Breast epithelium (tissue), 3 donors: ENCODE measurements around the gene BACH2.
"Not testable (repeated sequence)": the region's sequence is repeated elsewhere in the genome, so short reads cannot be mapped to it uniquely, and the experiment has no call there.

Experiments
- CTCF ChIP-seq, 3 donors: fragments of 450-650 bp; IDR thresholded peaks; one replicate each; pipeline ENCODE4 v1.5.1; 2016 to 2017; ENCODE audit warnings: antibody characterized with exemption in 3 of 3, mild to moderate bottlenecking in 3 of 3, moderate library complexity in 3 of 3
- POLR2A ChIP-seq: fragments of 450-650 bp; IDR thresholded peaks from one replicate; pipeline ENCODE4 v1.6.1; 2016; ENCODE audit warnings: antibody characterized with exemption, mild to moderate bottlenecking, moderate library complexity

DNA sequence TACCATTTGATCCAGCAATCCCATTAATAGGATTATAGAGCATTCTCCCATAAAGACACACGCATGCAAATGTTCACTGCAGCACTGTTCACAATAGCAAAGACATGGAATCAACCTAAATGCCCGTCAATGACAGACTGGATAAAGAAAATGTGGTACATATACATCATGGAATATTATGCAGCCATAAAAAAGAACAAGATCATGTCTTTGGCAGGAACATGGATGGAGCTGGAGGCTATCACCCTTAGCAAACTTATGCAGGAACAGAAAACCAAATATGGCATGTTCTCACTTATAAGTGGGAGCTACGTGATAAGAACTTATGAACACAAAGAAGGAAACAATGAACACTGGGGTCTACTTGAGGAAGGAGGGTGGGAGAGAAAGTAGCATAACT is 180.5 kb downstream of the BACH2 start:
- TF ChIP-seq POLR2A; CTCF (IDR thresholded peaks at IDR 0.05): not testable (repeated sequence)
